ENCODE data around the gene ACSF3.

Gene ACSF3

GRCh38 chr16:89052890-89053724, 40.5 kb upstream of the ACSF3 start:
- no peak for TF ChIP-seq BCL6B (tag by site-specific recombination; IDR thresholded peaks at IDR 0.05)
- no peak for TF ChIP-seq ZNF677 (tag by site-specific recombination; IDR thresholded peaks at IDR 0.05)
- TF ChIP-seq GLIS1 (tag by site-specific recombination; IDR thresholded peaks at IDR 0.05) = no peak
- TF ChIP-seq ZNF26 (tag by site-specific recombination; IDR thresholded peaks at IDR 0.05) = no peak
- no peak for TF ChIP-seq ZBTB10 (tag by site-specific recombination; IDR thresholded peaks at IDR 0.05)
- TF ChIP-seq ZNF133 (tag by site-specific recombination; IDR thresholded peaks at IDR 0.05) = no peak
- TF ChIP-seq ZBTB7A (tag by site-specific recombination; IDR thresholded peaks at IDR 0.05; ENCODE audit: low read depth) = no peak
- Histone ChIP-seq H3K27ac (ENCODE audit: extremely low read depth, low read depth, low read length) (no peak overlapping the region), H3K9me3 (ENCODE audit: control insufficient read depth, insufficient read depth, low read depth, low read length) (no peaks in the 10 kb centered on the region), H3K36me3 (ENCODE audit: control insufficient read depth in 2 of 2, insufficient read depth in 1 of 2, low read length in 2 of 2) (no peaks in the 10 kb centered on the region), H3K4me3 (ENCODE audit: low read depth, low read length) (no peak overlapping the region), H3K4me1 (ENCODE audit: control insufficient read depth, insufficient read depth, low read length) (no peaks in the 10 kb centered on the region; the same call in 1 of the 2 replicates)
- POLR2A ChIA-PET = no interaction called here
- CTCF ChIA-PET = interaction anchor here (0.6 kb wide), 1 partner anchor 118 kb away, joined by 3 read pairs; no protein-coding TSS in a partner anchor

- Histone ChIP-seq H3K9me3 (ENCODE audit: control insufficient read depth, insufficient read depth, low read depth, low read length) (no peaks in the 10 kb centered on the region), H3K4me1 (ENCODE audit: control insufficient read depth, insufficient read depth, low read length) (no peaks in the 10 kb centered on the region; the same call in 1 of the 2 replicates), H3K36me3 (ENCODE audit: control insufficient read depth in 2 of 2, insufficient read depth in 1 of 2, low read length in 2 of 2) (no peaks in the 10 kb centered on the region), H3K4me3 (ENCODE audit: low read depth, low read length) (no peak overlapping the region), H3K27ac (ENCODE audit: extremely low read depth, low read depth, low read length) (no peak overlapping the region)
- CTCF ChIA-PET = no interaction called here
- POLR2A ChIA-PET = no interaction called here
- TF ChIP-seq ZSCAN5A (tag by site-specific recombination; IDR thresholded peaks at IDR 0.05) = no peak
- no peak for TF ChIP-seq KLF9 (tag by site-specific recombination; IDR thresholded peaks at IDR 0.05; ENCODE audit: low read depth)
- TF ChIP-seq ZNF423 (tag by site-specific recombination; IDR thresholded peaks at IDR 0.05) = no peak
- TF ChIP-seq PRDM6 (tag by site-specific recombination; IDR thresholded peaks at IDR 0.05) = no peak
- no peak for TF ChIP-seq ZNF529 (tag by site-specific recombination; IDR thresholded peaks at IDR 0.05; ENCODE audit: insufficient replicate concordance)
- TF ChIP-seq HOXA7 (CRISPR knock-in tag; IDR thresholded peaks at IDR 0.05; ENCODE audit: borderline replicate concordance) = no peak
- no peak for TF ChIP-seq ZNF302 (tag by site-specific recombination; IDR thresholded peaks at IDR 0.05; ENCODE audit: low read depth)
- no peak for TF ChIP-seq ZNF704 (tag by site-specific recombination; IDR thresholded peaks at IDR 0.05)
- no peak for TF ChIP-seq ZSCAN30 (tag by site-specific recombination; IDR thresholded peaks at IDR 0.05)
- no peak for TF ChIP-seq ZNF23 (tag by site-specific recombination; IDR thresholded peaks at IDR 0.05; ENCODE audit: borderline replicate concordance)
- no peak for TF ChIP-seq ZSCAN16 (tag by site-specific recombination; IDR thresholded peaks at IDR 0.05)
- no peak for TF ChIP-seq FEZF1 (tag by site-specific recombination; IDR thresholded peaks at IDR 0.05)
- no peak for TF ChIP-seq ZNF19 (tag by site-specific recombination; IDR thresholded peaks at IDR 0.05; ENCODE audit: low read depth)
- TF ChIP-seq ZNF701 (tag by site-specific recombination; IDR thresholded peaks at IDR 0.05) = no peak
- TF ChIP-seq ZNF626 (tag by site-specific recombination; IDR thresholded peaks at IDR 0.05) = no peak
- no peak for TF ChIP-seq ZNF558 (tag by site-specific recombination; IDR thresholded peaks at IDR 0.05)
- TF ChIP-seq ZNF416 (tag by site-specific recombination; IDR thresholded peaks at IDR 0.05) = no peak
Measured at GRCh38 chr16:89053725-89054029, 40.0 kb upstream of the ACSF3 start.
